ENCODE data around the gene ZNF700. TPM values are rescaled to one million over a fixed set of nuclear protein-coding genes. Genes with fewer than 3 reads are reported as not detected.

ZNF700 gene
- total and polyA plus RNA-seq, 9 of the 15 experiments (the other 6 are each of a cell fraction or from before 2014, with no cell fraction given): 10.3 to 24.7 (median 14.1) TPM

- in situ Hi-C loops (cut with MboI): no loop called here
- DNase-seq (ENCODE audit: extremely low read depth in 1 of 4, low spot score in 3 of 4) (no peak), ATAC-seq (no peak), FAIRE-seq (no peak)
- Histone ChIP-seq H2AFZ (ENCODE audit: low read depth, low read length) (no peak overlapping the region), H3K9ac (ENCODE audit: insufficient read depth in 1 of 2, low read depth in 2 of 2, low read length in 2 of 2) (no peak overlapping the region), H3K27ac (ENCODE audit: extremely low read depth, low read depth, low read length) (no peak overlapping the region), H3K9me1 (ENCODE audit: control insufficient read depth, insufficient read depth, low read length) (no peaks in the 10 kb centered on the region), H3K79me2 (ENCODE audit: control insufficient read depth, insufficient read depth, low read length) (no peaks in the 10 kb centered on the region), H4K20me1 (replicated peaks; ENCODE audit: control insufficient read depth, insufficient read depth, low read length) (no peaks in the 10 kb centered on the region), H3K9me3 (replicated peaks; ENCODE audit: control insufficient read depth, insufficient read depth, low read depth, low read length) (peaks cover 18% of the 10 kb centered on the region), H3K4me2 (ENCODE audit: insufficient read depth, low read length) (no peak overlapping the region), H3K4me1 (replicated peaks in 1 of 2; ENCODE audit: control insufficient read depth in 2 of 2, insufficient read depth in 2 of 2, low read length in 2 of 2) (no peaks in the 10 kb centered on the region), H3K27me3 (ENCODE audit: control insufficient read depth in 2 of 2, insufficient read depth in 2 of 2, low read length in 2 of 2) (no peaks in the 10 kb centered on the region), H3K4me3 (no peak overlapping the region), H3K36me3 (ENCODE audit: control insufficient read depth, insufficient read depth, low read length) (peaks cover 7% of the 10 kb centered on the region; the same call in 2 of the 3 replicates)
- CTCF ChIA-PET (ENCODE audit: low intra/inter-chr PET ratio): no interaction called here
- POLR2A ChIA-PET: no interaction called here
- BruUV-seq (replicated peaks): no TSS peak
- 16% methylated on average over 3 of the region's 3 CpGs for WGBS (ENCODE audit: insufficient coverage, low coverage, missing lambda C conversion rate)
- intact Hi-C loops (cut with micrococcal nuclease): no loop called here
- 0 out of 2 replicates have a peak, but pooled peaks have one; percentile 14 for TF ChIP-seq SOX6 (IDR thresholded peaks at IDR 0.05)
- TF ChIP-seq RBM25 (IDR thresholded peaks at IDR 0.05; ENCODE audit: low read depth, low read length, severe bottlenecking): no peak
- TF ChIP-seq ZNF75A (CRISPR knock-in tag; IDR thresholded peaks at IDR 0.05): peak; percentile 96
- TF ChIP-seq CBX5 (IDR thresholded peaks at IDR 0.05; ENCODE audit: borderline replicate concordance, low read depth): peak; percentile 13; the same call in 1 of the 2 replicates
- peak; percentile 78; the same call in 1 of the 2 replicates for TF ChIP-seq XRCC3 (IDR thresholded peaks at IDR 0.05)
- TF ChIP-seq TSHZ1 (CRISPR knock-in tag; IDR thresholded peaks at IDR 0.05): no peak
- TF ChIP-seq PHB (CRISPR knock-in tag; IDR thresholded peaks at IDR 0.05): no peak
- TF ChIP-seq ZNF280A (IDR thresholded peaks at IDR 0.05; ENCODE audit: low read depth, partially characterized antibody): peak; percentile 34
- TF ChIP-seq TRIM28 (IDR thresholded peaks at IDR 0.05): peak; percentile 61; the same call in 1 of the 2 replicates
- 0 out of 3 replicates have a peak, but pooled peaks of 1 of the 2 experiments have one; percentile 20 for TF ChIP-seq CBX3 (IDR thresholded peaks at IDR 0.05; ENCODE audit: borderline replicate concordance in 1 of 2, low read length in 2 of 2)
- TF ChIP-seq HDGF (IDR thresholded peaks at IDR 0.05): no peak
- no peak for TF ChIP-seq POLR2G (IDR thresholded peaks at IDR 0.05; ENCODE audit: low read depth, low read length)
- TF ChIP-seq HOMEZ (CRISPR knock-in tag; IDR thresholded peaks at IDR 0.05): no peak
Observed at GRCh38 chr19:11905928-11906327, 19.0 kb upstream of the ZNF700 start.
